H1 (cell line): ENCODE measurements around the gene COL8A2. TPM values are rescaled to one million over a fixed set of nuclear protein-coding genes. Genes with fewer than 3 reads are reported as not detected.
A peak's percentile ranks its signal among the peaks of the same experiment; 100 is the strongest.

Experiments used
- CTCF ChIA-PET: fragments of 300-600 bp; sonication (Branson Sonifier 250); formaldehyde crosslinking; loops from one replicate; lab custom pipeline; 2021; ENCODE audit not compliant: partially characterized antibody; lab: Charles Lee
- POLR2A ChIA-PET: fragments of 300-600 bp; sonication (Branson Sonifier 250); formaldehyde crosslinking; loops from one replicate; lab custom pipeline; 2021; ENCODE audit warnings: inconsistent platforms; ENCODE audit not compliant: partially characterized antibody; lab: Charles Lee
- DNase-seq, 2 experiments: peaks; one replicate each; pipeline versions ENCODE4 v3.0.0 to v3.0.0-alpha.2; 2010 to 2022; ENCODE audit warnings: low spot score in 2 of 2, low read depth in 1 of 2, mixed read lengths in 1 of 2
- FAIRE-seq: peaks from 2 replicates; lab custom pipeline; 2011; peaks lifted over from hg19 to GRCh38; lab: Jason Lieb, UNC
- H2AFZ ChIP-seq: 2 replicates; pipeline ENCODE4 v1.8.1; 2012; ENCODE audit warnings: low read length, inconsistent platforms
- H2AK5ac ChIP-seq: 2 replicates; pipeline ENCODE4 v1.6.1; 2013; ENCODE audit warnings: low read depth, low read length
- H2BK120ac ChIP-seq: replicated peaks from 2 replicates; pipeline ENCODE3; 2013; ENCODE audit warnings: low read depth, low read length, inconsistent platforms
- H2BK12ac ChIP-seq: 2 replicates; pipeline ENCODE4 v1.6.1; 2013; ENCODE audit warnings: low read depth, low read length
- H2BK15ac ChIP-seq: 2 replicates; pipeline ENCODE4 v1.6.1; 2013; ENCODE audit warnings: low read length
- H2BK20ac ChIP-seq: 2 replicates; pipeline ENCODE4 v1.6.1; 2013; ENCODE audit warnings: low read length
- H2BK5ac ChIP-seq: 2 replicates; pipeline ENCODE4 v1.6.1; 2013; ENCODE audit warnings: low read depth, low read length
- H3K14ac ChIP-seq: 2 replicates; pipeline ENCODE4 v1.6.1; 2013; ENCODE audit warnings: inconsistent platforms; ENCODE audit not compliant: insufficient read length
- H3K18ac ChIP-seq: 2 replicates; pipeline ENCODE4 v1.6.1; 2013; ENCODE audit warnings: low read length; ENCODE audit errors: extremely low read depth
- H3K23ac ChIP-seq: 2 replicates; pipeline ENCODE4 v1.6.1; 2013; ENCODE audit warnings: inconsistent platforms; ENCODE audit not compliant: insufficient read length
- H3K23me2 ChIP-seq: 2 replicates; pipeline ENCODE4 v1.6.1; 2013; ENCODE audit warnings: low read depth, low read length
- H3K27ac ChIP-seq: 2 replicates; pipeline ENCODE4 v1.6.1; 2011; ENCODE audit warnings: low read depth, low read length, inconsistent platforms
- H3K27me3 ChIP-seq, 4 experiments: replicated peaks in 1 of 4; 1 replicate in 1 of 4; 2 replicates in 3 of 4; pipeline versions ENCODE4 v1.6.1 to v1.8.1; 2011 to 2013; ENCODE audit warnings: low read length in 3 of 4, mild to moderate bottlenecking in 3 of 4, inconsistent platforms in 2 of 4, mixed read lengths in 2 of 4, moderate library complexity in 1 of 4; ENCODE audit not compliant: control insufficient read depth in 3 of 4, insufficient read depth in 3 of 4; ENCODE audit errors: extremely low read depth in 1 of 4
- H3K36me3 ChIP-seq, 4 experiments: 2 replicates each; pipeline versions ENCODE4 v1.6.1 to v1.8.1; 2011 to 2013; ENCODE audit warnings: mild to moderate bottlenecking in 4 of 4, low read length in 3 of 4, moderate library complexity in 2 of 4, control low read depth in 1 of 4, inconsistent platforms in 1 of 4; ENCODE audit not compliant: insufficient read depth in 4 of 4, control insufficient read depth in 2 of 4
- H3K4ac ChIP-seq: replicated peaks from 2 replicates; pipeline ENCODE3; 2013; ENCODE audit warnings: low read length, low read depth, mixed read lengths, inconsistent platforms; ENCODE audit not compliant: insufficient read length
- H3K4me1 ChIP-seq, 4 experiments: replicated peaks in 1 of 4; 1 replicate in 1 of 4; 2 replicates in 3 of 4; pipeline versions ENCODE4 v1.6.1 to v1.8.1; 2011 to 2013; ENCODE audit warnings: low read length in 3 of 4, inconsistent platforms in 2 of 4, mixed read lengths in 1 of 4; ENCODE audit not compliant: insufficient read depth in 4 of 4, control insufficient read depth in 3 of 4
- H3K4me2 ChIP-seq, 2 experiments: 2 replicates each; pipeline versions ENCODE4 v1.6.1 to v1.8.1; 2011 to 2013; ENCODE audit warnings: low read depth in 2 of 2, low read length in 2 of 2, control low read depth in 1 of 2, inconsistent platforms in 1 of 2, mild to moderate bottlenecking in 1 of 2; ENCODE audit not compliant: insufficient read depth in 1 of 2
- H3K4me3 ChIP-seq, 4 experiments: fragments of 200-600, 300-600 bp in 1 of 4; sonication (generic), shearing (Covaris generic), sonication (Bioruptor Twin) in 1 of 4; 2 replicates each; pipeline versions ENCODE4 v1.5.1 to v1.8.1; 2011 to 2016; ENCODE audit warnings: low read length in 4 of 4, low read depth in 3 of 4, control low read depth in 2 of 4, inconsistent platforms in 2 of 4, mild to moderate bottlenecking in 2 of 4, mixed read lengths in 1 of 4, moderate library complexity in 1 of 4; ENCODE audit not compliant: insufficient read depth in 2 of 4; ENCODE audit errors: extremely low read depth in 1 of 4
- H3K56ac ChIP-seq: replicated peaks from 2 replicates; pipeline ENCODE3; 2013; ENCODE audit warnings: low read depth, mild to moderate bottlenecking, mixed read lengths, low read length, inconsistent platforms; ENCODE audit not compliant: insufficient read length
- H3K79me1 ChIP-seq: 2 replicates; pipeline ENCODE4 v1.6.1; 2013; ENCODE audit warnings: low read depth, low read length, control low read depth
- H3K79me2 ChIP-seq, 2 experiments: 2 replicates each; pipeline versions ENCODE4 v1.6.1 to v1.8.1; 2012 to 2013; ENCODE audit warnings: low read length in 2 of 2, mild to moderate bottlenecking in 2 of 2, inconsistent platforms in 1 of 2; ENCODE audit not compliant: insufficient read depth in 2 of 2, control insufficient read depth in 1 of 2
- H3K9ac ChIP-seq, 4 experiments: replicated peaks in 1 of 4; 1 replicate in 1 of 4; 2 replicates in 3 of 4; pipeline versions ENCODE4 v1.6.1 to v1.8.1; 2011 to 2013; ENCODE audit warnings: low read depth in 3 of 4, low read length in 3 of 4, control low read depth in 2 of 4, mild to moderate bottlenecking in 2 of 4, moderate library complexity in 2 of 4, inconsistent platforms in 1 of 4; ENCODE audit errors: extremely low read depth in 1 of 4
- H3K9me3 ChIP-seq, 2 experiments: 2 replicates each; pipeline versions ENCODE4 v1.6.1 to v1.8.1; 2012 to 2013; ENCODE audit warnings: mild to moderate bottlenecking in 2 of 2, moderate library complexity in 2 of 2, control low read depth in 1 of 2, inconsistent platforms in 1 of 2, low read depth in 1 of 2, low read length in 1 of 2, mixed read lengths in 1 of 2; ENCODE audit not compliant: insufficient read depth in 2 of 2
- H4K20me1 ChIP-seq, 2 experiments: replicated peaks in 1 of 2; 2 replicates each; pipeline versions ENCODE3 to v1.8.1; 2011 to 2013; ENCODE audit warnings: inconsistent platforms in 2 of 2, low read length in 2 of 2, mild to moderate bottlenecking in 1 of 2; ENCODE audit not compliant: insufficient read depth in 2 of 2, control insufficient read depth in 1 of 2
- H4K5ac ChIP-seq: 2 replicates; pipeline ENCODE4 v1.6.1; 2013; ENCODE audit warnings: low read length, low read depth, mixed read lengths, inconsistent platforms; ENCODE audit not compliant: insufficient read length
- H4K8ac ChIP-seq: 2 replicates; pipeline ENCODE4 v1.8.0; 2013; ENCODE audit warnings: mild to moderate bottlenecking, moderate library complexity, low read length, inconsistent platforms; ENCODE audit not compliant: insufficient read depth; ENCODE audit errors: extremely low read depth
- H4K91ac ChIP-seq: replicated peaks from 2 replicates; pipeline ENCODE3; 2013; ENCODE audit warnings: low read length, mixed read lengths, inconsistent platforms; ENCODE audit not compliant: insufficient read length
- ATF2 ChIP-seq: IDR thresholded peaks from 2 replicates; pipeline ENCODE4 v1.6.1; 2012; ENCODE audit warnings: low read length, inconsistent platforms
- BACH1 ChIP-seq: IDR thresholded peaks from 2 replicates; pipeline ENCODE4 v1.6.1; 2012; ENCODE audit warnings: low read length, improper control_type of control experiment
- CHD2 ChIP-seq: IDR thresholded peaks from 2 replicates; pipeline ENCODE4 v1.6.1; 2012; ENCODE audit warnings: low read length, improper control_type of control experiment
- JUND ChIP-seq: IDR thresholded peaks from 2 replicates; pipeline ENCODE4 v1.6.1; 2011; ENCODE audit warnings: mild to moderate bottlenecking, improper control_type of control experiment, low read length
- NANOG ChIP-seq: IDR thresholded peaks from 2 replicates; pipeline ENCODE4 v1.6.1; 2011; ENCODE audit warnings: low read length, low read depth, mild to moderate bottlenecking, inconsistent platforms; ENCODE audit not compliant: insufficient read depth, poor library complexity, severe bottlenecking
- PHF8 ChIP-seq: fragments of 200-600 bp; sonication (generic); conservative IDR thresholded peaks from 2 replicates; pipeline ENCODE4 v1.7.1; 2012; ENCODE audit warnings: low read depth, mild to moderate bottlenecking, inconsistent platforms, low read length, moderate library complexity
- RBBP5 ChIP-seq: IDR thresholded peaks from 2 replicates; pipeline ENCODE4 v1.7.1; 2012; ENCODE audit warnings: low read depth, mild to moderate bottlenecking, inconsistent platforms, low read length, moderate library complexity, borderline replicate concordance
- RXRA ChIP-seq: IDR thresholded peaks from 2 replicates; pipeline ENCODE4 v1.6.1; 2011; ENCODE audit warnings: low read depth, mild to moderate bottlenecking, low read length, moderate library complexity; ENCODE audit not compliant: insufficient read depth
- SAP30 ChIP-seq: fragments of 300-600 bp; sonication (generic); IDR thresholded peaks from 2 replicates; pipeline ENCODE4 v1.7.1; 2012; ENCODE audit warnings: low read length, moderate library complexity, mild to moderate bottlenecking, inconsistent platforms; ENCODE audit not compliant: insufficient read depth, insufficient replicate concordance
- TCF12 ChIP-seq: IDR thresholded peaks from 2 replicates; pipeline ENCODE4 v1.6.1; 2011; ENCODE audit warnings: low read depth, mild to moderate bottlenecking, low read length
- WGBS, 2 experiments: shearing (Covaris generic) in 1 of 2; methylation state at CpG; one replicate each; pipeline versions ENCODE4 v1.1.6 to v1.1.7; 2013 to 2015; ENCODE audit warnings: low lambda C conversion rate in 2 of 2, mixed read lengths in 2 of 2, inconsistent platforms in 1 of 2, low coverage in 1 of 2, missing lambda C conversion rate in 1 of 2; ENCODE audit not compliant: insufficient replicate concordance in 2 of 2, insufficient coverage in 1 of 2, insufficient read length in 1 of 2; ENCODE audit errors: extremely low coverage in 1 of 2, missing lambda C conversion rate in 1 of 2; 5-methylcytosine and 5-hydroxymethylcytosine counted together
- polyA plus RNA-seq, 7 experiments: library from polyadenylated mRNA; depleted of rRNA in 3 of 7; stranded (reverse) in 5 of 7; unstranded in 2 of 7; fragments of >200 nt in 5 of 7; fragments of 200-250 nt in 2 of 7; gene quantifications; 1 replicate in 5 of 7; 2 replicates in 1 of 7; 4 replicates in 1 of 7; pipeline versions ENCODE4 v1.2.1 to v1.2.3, GENCODE V29; 2011 to 2013; ENCODE audit warnings: missing spikeins in 2 of 7, mixed read lengths in 2 of 7
- total RNA-seq: library from RNA; stranded (reverse); fragmentation: NEBNext Ultra II Directional; extraction: Animal tissue kit (Norgen Biotek cat#: 25700); gene quantifications from 2 replicates; pipeline ENCODE4 v1.2.1, GENCODE V29; 2021

The COL8A2 gene
- total and polyA plus RNA-seq, 2 of the 8 experiments (the other 6 are each of a cell fraction or from before 2014, with no cell fraction given), result 2.1 to 2.8 TPM

- no peak overlapping the region for H2AK5ac ChIP-seq
- no peak for FAIRE-seq
- H3K79me1 ChIP-seq, result no peaks in the 10 kb centered on the region
- 87% methylated on average over 3 of the region's 3 CpGs; no CpG with 5 or more reads in 1 of the 2 experiments for WGBS, 2 experiments
- H3K14ac ChIP-seq, result no peak overlapping the region
- peaks cover 0 to 2% (median 0%) of the 10 kb centered on the region in 4 experiments; a peak in 2 of 7 replicates for H3K4me1 ChIP-seq
- no peak overlapping the region for H3K27ac ChIP-seq
- H4K20me1 ChIP-seq, result peaks cover 0 to 2% of the 10 kb centered on the region in 2 experiments
- H3K23ac ChIP-seq, result no peak overlapping the region
- TF ChIP-seq BACH1 (no peak), NANOG (no peak), TCF12 (no peak), SAP30 (no peak), RXRA (no peak), CHD2 (no peak), ATF2 (no peak), JUND (no peak), RBBP5 (no peak), PHF8 (no peak)
- TF ChIP-seq, all 59 proteins: peak for 0
- H3K9me3 ChIP-seq, result no peaks in the 10 kb centered on the region
- no peak overlapping the region for H2BK20ac ChIP-seq
- no peak overlapping the region for H2BK5ac ChIP-seq
- no peak overlapping the region for H2BK120ac ChIP-seq
- H3K4ac ChIP-seq, result no peak overlapping the region
- H3K4me3 ChIP-seq, result no peak overlapping the region
- H2BK12ac ChIP-seq, result no peak overlapping the region
- DNase-seq, result no peak
- ChIA-PET CTCF (interaction anchor here (0.5 to 20.9 kb wide), 5 partner anchors 9 to 234 kb away, joined by 3 to 738 read pairs (median 3); partner anchors contain the start of genes ADPRS and TRAPPC3), POLR2A (interaction anchor here (0.8 to 9.3 kb wide), 4 partner anchors 9 to 38 kb away, joined by 3 to 61 read pairs (median 3); no protein-coding TSS in a partner anchor)
- H3K56ac ChIP-seq, result no peak overlapping the region
- no peak overlapping the region for H3K4me2 ChIP-seq
- no peak overlapping the region for H3K18ac ChIP-seq
- H4K91ac ChIP-seq, result no peak overlapping the region
- no peaks in the 10 kb centered on the region for H3K27me3 ChIP-seq
- H4K5ac ChIP-seq, result no peak overlapping the region
- no peaks in the 10 kb centered on the region for H3K23me2 ChIP-seq
- 0 out of 7 replicates have a peak overlapping the region, but pooled peaks of 1 of the 4 experiments have one; percentile 25 for H3K9ac ChIP-seq
- H2BK15ac ChIP-seq, result no peak overlapping the region
- H4K8ac ChIP-seq, result no peak overlapping the region
- H3K36me3 ChIP-seq, result peaks cover 0 to 3% (median 0%) of the 10 kb centered on the region in 4 experiments; a peak in 4 of 8 replicates
- H2AFZ ChIP-seq, result no peak overlapping the region
- no peaks in the 10 kb centered on the region for H3K79me2 ChIP-seq
Observed at GRCh38 chr1:36137776-36138175, 12.8 kb upstream of the COL8A2 start.
